ENCODE measurements around the gene ANKHD1. TPM values are rescaled to one million over a fixed set of nuclear protein-coding genes. Genes with fewer than 3 reads are reported as not detected.

Gene ANKHD1
- total RNA-seq, 2 donors from 2014 or later, result 85.6 to 95.9 TPM

DNA sequence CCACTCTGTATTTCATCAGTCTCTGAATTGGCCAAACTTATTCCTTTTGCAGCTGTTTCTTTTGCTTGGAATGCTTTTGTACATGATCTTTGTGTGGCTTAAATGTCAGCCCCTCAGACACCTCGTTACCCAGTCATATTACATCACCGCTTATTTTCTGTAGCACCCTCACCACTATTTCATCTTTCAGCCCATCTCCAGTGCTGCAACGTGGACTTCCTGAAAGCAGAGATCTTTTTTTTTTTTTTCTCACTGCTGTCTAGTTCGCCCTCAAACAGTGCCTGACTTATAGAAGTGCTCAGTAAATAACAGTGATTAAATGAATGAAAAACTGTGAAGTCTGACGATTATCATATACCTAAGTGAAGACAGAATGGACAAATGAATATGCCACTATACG is 154.8 kb downstream of the ANKHD1 start:
- no peak for TF ChIP-seq CTCF (conservative IDR thresholded peaks at IDR 0.05)
- H3K27me3 Mint-ChIP-seq (ENCODE audit: insufficient read depth), result no peaks in the 10 kb centered on the region
- H3K27ac Mint-ChIP-seq, result peak overlapping the region; percentile 97
- DNase-seq, result no peak
- Histone ChIP-seq H3K9ac (ENCODE audit: extremely low read depth, low read length, poor library complexity, severe bottlenecking) (peak overlapping the region; percentile 85), H3K27ac (ENCODE audit: low read depth, low read length) (no peak overlapping the region), H3K4me1 (ENCODE audit: control insufficient read depth, insufficient read depth, low read length) (no peaks in the 10 kb centered on the region), H3K4me3 (ENCODE audit: low read length) (peak overlapping the region; percentile 85), H3K9me3 (ENCODE audit: control insufficient read depth, low read length) (no peaks in the 10 kb centered on the region), H3K27me3 (ENCODE audit: control insufficient read depth, insufficient read depth, low read length, poor library complexity, severe bottlenecking) (no peaks in the 10 kb centered on the region), H3K36me3 (ENCODE audit: control insufficient read depth, insufficient read depth, low read length) (peaks cover 37% of the 10 kb centered on the region)
- H3K4me3 Mint-ChIP-seq, result peak overlapping the region; percentile 88
- WGBS, 2 experiments (ENCODE audit: insufficient coverage in 1 of 2, insufficient read length in 1 of 2), result 10 to 14% methylated on average over 3 to 6 of the region's 6 CpGs
- H3K9me3 Mint-ChIP-seq, result no peaks in the 10 kb centered on the region
- H3K4me1 Mint-ChIP-seq, result peaks cover 22% of the 10 kb centered on the region
- H3K36me3 Mint-ChIP-seq (ENCODE audit: low read depth), result peaks cover 34% of the 10 kb centered on the region

DNA sequence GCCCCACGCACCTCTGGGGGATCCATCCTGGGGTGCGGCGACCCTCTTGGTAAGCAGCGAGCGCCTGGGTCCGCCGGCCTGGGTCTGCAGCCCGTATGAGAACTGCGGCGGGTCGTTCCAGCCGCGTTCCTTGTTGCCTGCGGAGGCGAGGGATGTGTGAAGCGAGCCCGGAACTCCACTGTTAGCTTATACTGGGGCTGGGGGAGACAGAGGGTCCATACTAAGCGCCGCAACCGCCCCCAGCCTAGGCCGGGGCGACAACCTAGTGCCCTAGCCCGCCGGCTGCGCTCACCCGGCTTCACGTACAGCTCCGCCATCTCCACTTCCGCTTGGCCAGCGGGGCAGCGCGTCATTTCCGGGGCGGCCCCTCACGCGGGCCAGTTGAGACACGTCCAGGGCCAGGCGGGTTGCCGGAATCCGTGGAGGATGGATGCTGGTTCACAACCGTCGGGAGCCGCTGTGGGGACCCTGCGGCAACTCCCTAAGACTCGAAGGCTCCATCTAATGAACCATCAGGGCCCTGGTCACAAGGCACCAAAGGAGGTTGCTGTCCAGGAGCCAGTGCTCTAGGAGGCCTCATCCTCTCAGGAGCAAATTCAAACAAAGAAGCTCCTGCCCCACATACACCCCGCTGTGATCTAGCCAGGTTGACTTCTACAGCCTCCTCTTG is 155.6 kb downstream of the ANKHD1 start, which contains the start of gene SRA1:
Gene SRA1, minus strand, starts transcription at position 338 of the 670 bp plus-strand sequence. Its CDS starts 21 bp downstream, at position 317.
- Histone ChIP-seq H3K4me3 (ENCODE audit: low read length) (peak within 1 kb of the TSS; percentile 85), H3K27ac (ENCODE audit: low read depth, low read length) (peak within 1 kb of the TSS; percentile 77), H3K4me1 (ENCODE audit: control insufficient read depth, insufficient read depth, low read length) (no peaks in the 10 kb centered on the region), H3K9me3 (ENCODE audit: control insufficient read depth, low read length) (no peaks in the 10 kb centered on the region), H3K9ac (ENCODE audit: extremely low read depth, low read length, poor library complexity, severe bottlenecking) (peak within 1 kb of the TSS; percentile 85), H3K27me3 (ENCODE audit: control insufficient read depth, insufficient read depth, low read length, poor library complexity, severe bottlenecking) (no peaks in the 10 kb centered on the region), H3K36me3 (ENCODE audit: control insufficient read depth, insufficient read depth, low read length) (peaks cover 32% of the 10 kb centered on the region)
- no peak for TF ChIP-seq CTCF (conservative IDR thresholded peaks at IDR 0.05)
- Mint-ChIP-seq H3K27me3 (ENCODE audit: insufficient read depth) (no peaks in the 10 kb centered on the region), H3K4me1 (peaks cover 22% of the 10 kb centered on the region), H3K9me3 (no peaks in the 10 kb centered on the region), H3K4me3 (peak within 1 kb of the TSS; percentile 88), H3K27ac (peak within 1 kb of the TSS; percentile 97), H3K36me3 (ENCODE audit: low read depth) (peaks cover 33% of the 10 kb centered on the region)
- DNase-seq, result peak; percentile 96
- 1% methylated on average over 15 to 46 of the region's 46 CpGs for WGBS, 2 experiments (ENCODE audit: insufficient coverage in 1 of 2, insufficient read length in 1 of 2)

- no peaks in the 10 kb centered on the region for H3K9me3 Mint-ChIP-seq
- TF ChIP-seq CTCF (conservative IDR thresholded peaks at IDR 0.05), result no peak
- peaks cover 22% of the 10 kb centered on the region for H3K4me1 Mint-ChIP-seq
- H3K27ac Mint-ChIP-seq, result peak overlapping the region; percentile 97
- Histone ChIP-seq H3K4me1 (ENCODE audit: control insufficient read depth, insufficient read depth, low read length) (no peaks in the 10 kb centered on the region), H3K9me3 (ENCODE audit: control insufficient read depth, low read length) (no peaks in the 10 kb centered on the region), H3K9ac (ENCODE audit: extremely low read depth, low read length, poor library complexity, severe bottlenecking) (no peak overlapping the region), H3K27me3 (ENCODE audit: control insufficient read depth, insufficient read depth, low read length, poor library complexity, severe bottlenecking) (no peaks in the 10 kb centered on the region), H3K27ac (ENCODE audit: low read depth, low read length) (peak overlapping the region; percentile 77), H3K4me3 (ENCODE audit: low read length) (peak overlapping the region; percentile 85), H3K36me3 (ENCODE audit: control insufficient read depth, insufficient read depth, low read length) (peaks cover 27% of the 10 kb centered on the region)
- H3K27me3 Mint-ChIP-seq (ENCODE audit: insufficient read depth), result no peaks in the 10 kb centered on the region
- H3K4me3 Mint-ChIP-seq, result peak overlapping the region; percentile 88
- WGBS, 2 experiments (ENCODE audit: insufficient coverage in 1 of 2, insufficient read length in 1 of 2), result 93 to 100% methylated on average over 3 of the region's 3 CpGs
- H3K36me3 Mint-ChIP-seq (ENCODE audit: low read depth), result peaks cover 30% of the 10 kb centered on the region
- DNase-seq, result no peak
These were observed 156.3 kb downstream of the ANKHD1 start for GRCh38 chr5:140557965-140558364.

All from endodermal cell (in vitro differentiated cells).